Measurements from ENCODE around the gene LAMTOR3. TPM values are rescaled to one million over a fixed set of nuclear protein-coding genes. Genes with fewer than 3 reads are reported as not detected.

The LAMTOR3 gene
- total and polyA plus RNA-seq, 9 of the 15 experiments (the other 6 are each of a cell fraction or from before 2014, with no cell fraction given), result 17.9 to 146 (median 59.4) TPM

GRCh38 chr4:99894161-99894997 lies at the start of gene LAMTOR3 (continued):
- TF ChIP-seq HMGXB4 (CRISPR knock-in tag; IDR thresholded peaks at IDR 0.05) (no peak), ZBTB49 (CRISPR knock-in tag; IDR thresholded peaks at IDR 0.05; ENCODE audit: borderline replicate concordance) (no peak), PURB (CRISPR knock-in tag; IDR thresholded peaks at IDR 0.05; ENCODE audit: low read depth) (no peak), FOS (IDR thresholded peaks at IDR 0.05; ENCODE audit: extremely low read depth, insufficient read length) (no peak), RBBP5 (IDR thresholded peaks at IDR 0.05; ENCODE audit: borderline replicate concordance, insufficient read depth, low read length, poor library complexity, severe bottlenecking) (peak; percentile 25), EP400 (IDR thresholded peaks at IDR 0.05) (peak; percentile 27; the same call in 1 of the 2 replicates), ZNF408 (CRISPR knock-in tag; IDR thresholded peaks at IDR 0.05; ENCODE audit: low read depth) (no peak), RBM39 (optimal IDR thresholded peaks at IDR 0.05; ENCODE audit: low read depth, low read length) (no peak), ZNF217 (CRISPR knock-in tag; IDR thresholded peaks at IDR 0.05) (no peak), ZBTB5 (IDR thresholded peaks at IDR 0.05) (no peak), RAD21 (CRISPR knock-in tag; conservative IDR thresholded peaks at IDR 0.05 in 1 of 2, IDR thresholded peaks at IDR 0.05 in 1 of 2) (no peak), EHMT2 (IDR thresholded peaks at IDR 0.05) (no peak), ZNF274 (IDR thresholded peaks at IDR 0.05; ENCODE audit: borderline replicate concordance, low read depth, low read length) (no peak), PCBP2 (IDR thresholded peaks at IDR 0.05; ENCODE audit: low read depth, low read length, poor library complexity, severe bottlenecking) (no peak), SMAD3 (CRISPR knock-in tag; conservative IDR thresholded peaks at IDR 0.05) (no peak), FOXK2 (conservative IDR thresholded peaks at IDR 0.05 in 1 of 2, IDR thresholded peaks at IDR 0.05 in 1 of 2; ENCODE audit: low read depth in 2 of 2) (0 out of 4 replicates have a peak, but pooled peaks of 1 of the 2 experiments have one; percentile 30), XRCC5 (IDR thresholded peaks at IDR 0.05; ENCODE audit: low read depth, low read length) (no peak), ADNP (tag; IDR thresholded peaks at IDR 0.05) (no peak), HDAC8 (tag; IDR thresholded peaks at IDR 0.05) (no peak)
- TF ChIP-seq, protein P1, sequence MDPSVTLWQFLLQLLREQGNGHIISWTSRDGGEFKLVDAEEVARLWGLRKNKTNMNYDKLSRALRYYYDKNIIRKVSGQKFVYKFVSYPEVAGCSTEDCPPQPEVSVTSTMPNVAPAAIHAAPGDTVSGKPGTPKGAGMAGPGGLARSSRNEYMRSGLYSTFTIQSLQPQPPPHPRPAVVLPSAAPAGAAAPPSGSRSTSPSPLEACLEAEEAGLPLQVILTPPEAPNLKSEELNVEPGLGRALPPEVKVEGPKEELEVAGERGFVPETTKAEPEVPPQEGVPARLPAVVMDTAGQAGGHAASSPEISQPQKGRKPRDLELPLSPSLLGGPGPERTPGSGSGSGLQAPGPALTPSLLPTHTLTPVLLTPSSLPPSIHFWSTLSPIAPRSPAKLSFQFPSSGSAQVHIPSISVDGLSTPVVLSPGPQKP (CRISPR knock-in tag; IDR thresholded peaks at IDR 0.05), result no peak
